RPMI8226 (cell line): Measurements from ENCODE around the gene SIN3B.
"Not testable (repeated sequence)": the region's sequence is repeated elsewhere in the genome, so short reads cannot be mapped to it uniquely, and the experiment has no call there.

ENCODE experiments used
- DNase-seq: peaks from one replicate; pipeline ENCODE4 v3.0.0-alpha.2; 2015

SIN3B gene

GRCh38 chr19:16868423-16869130, 39.4 kb downstream of the SIN3B start:
- DNase-seq = no peak

DNA sequence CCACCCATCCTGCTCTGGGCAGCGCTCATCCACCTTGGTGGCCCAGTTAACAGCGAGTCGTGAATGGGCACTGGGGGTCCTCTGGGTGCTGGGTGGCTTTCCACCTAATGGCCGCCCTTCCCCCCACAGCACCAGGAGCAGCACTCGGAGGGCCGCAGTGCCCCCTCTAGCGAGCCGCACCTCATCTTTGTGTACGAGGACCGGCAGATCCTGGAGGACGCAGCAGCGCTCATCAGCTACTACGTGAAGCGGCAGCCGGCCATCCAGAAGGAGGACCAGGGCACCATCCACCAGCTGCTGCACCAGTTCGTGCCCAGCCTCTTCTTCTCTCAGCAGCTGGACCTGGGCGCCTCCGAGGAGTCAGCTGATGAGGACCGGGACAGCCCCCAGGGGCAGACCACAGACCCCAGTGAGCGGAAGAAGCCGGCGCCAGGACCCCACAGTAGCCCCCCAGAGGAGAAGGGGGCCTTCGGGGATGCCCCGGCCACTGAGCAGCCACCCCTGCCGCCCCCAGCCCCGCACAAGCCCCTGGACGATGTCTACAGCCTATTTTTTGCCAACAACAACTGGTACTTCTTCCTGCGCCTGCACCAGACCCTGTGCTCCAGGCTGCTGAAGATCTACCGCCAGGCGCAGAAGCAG, 40.3 kb downstream of the SIN3B start:
- no peak for DNase-seq

DNA sequence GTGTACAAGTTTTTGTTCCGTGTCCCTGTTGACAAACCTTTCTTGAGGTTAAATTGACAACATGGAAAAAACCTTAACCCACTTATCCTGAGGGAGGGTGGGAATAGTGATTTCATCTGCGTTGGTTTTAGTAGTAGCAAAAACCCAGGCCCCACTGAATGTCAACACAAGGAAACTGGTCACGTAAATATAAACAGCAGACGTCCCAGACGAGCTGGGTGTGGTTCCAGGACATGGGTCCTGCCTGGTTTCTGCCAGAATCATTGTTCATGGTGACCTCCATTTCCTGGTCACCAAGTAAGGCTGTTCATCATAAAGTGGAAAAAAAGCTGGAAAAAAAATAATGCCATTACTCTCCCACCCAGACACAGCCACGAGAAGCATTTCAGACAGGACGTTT, 42.7 kb downstream of the SIN3B start:
- DNase-seq = no peak

DNA sequence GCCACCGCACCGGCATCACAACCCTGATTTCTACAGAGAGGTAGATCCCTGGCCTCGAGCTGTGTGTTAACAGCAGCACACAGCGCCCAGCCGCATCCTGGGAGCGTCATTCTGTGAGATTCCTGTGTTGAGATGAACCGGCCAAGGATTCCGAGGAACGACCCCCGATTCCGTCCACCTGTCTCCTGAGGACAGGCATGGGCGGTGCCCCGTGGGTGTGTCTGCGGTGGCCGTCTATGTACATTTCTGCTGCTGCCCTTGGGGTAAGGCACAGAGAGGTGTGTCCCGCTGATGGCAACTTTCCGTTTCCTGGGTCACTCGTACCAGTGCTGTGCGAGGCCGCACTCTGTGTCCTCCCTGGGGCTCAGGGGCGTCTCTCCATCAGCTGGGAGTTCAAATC, 43.5 kb downstream of the SIN3B start:
- no peak for DNase-seq

GRCh38 chr19:16873594-16873993, 44.4 kb downstream of the SIN3B start:
- peak; percentile 33 for DNase-seq

DNA sequence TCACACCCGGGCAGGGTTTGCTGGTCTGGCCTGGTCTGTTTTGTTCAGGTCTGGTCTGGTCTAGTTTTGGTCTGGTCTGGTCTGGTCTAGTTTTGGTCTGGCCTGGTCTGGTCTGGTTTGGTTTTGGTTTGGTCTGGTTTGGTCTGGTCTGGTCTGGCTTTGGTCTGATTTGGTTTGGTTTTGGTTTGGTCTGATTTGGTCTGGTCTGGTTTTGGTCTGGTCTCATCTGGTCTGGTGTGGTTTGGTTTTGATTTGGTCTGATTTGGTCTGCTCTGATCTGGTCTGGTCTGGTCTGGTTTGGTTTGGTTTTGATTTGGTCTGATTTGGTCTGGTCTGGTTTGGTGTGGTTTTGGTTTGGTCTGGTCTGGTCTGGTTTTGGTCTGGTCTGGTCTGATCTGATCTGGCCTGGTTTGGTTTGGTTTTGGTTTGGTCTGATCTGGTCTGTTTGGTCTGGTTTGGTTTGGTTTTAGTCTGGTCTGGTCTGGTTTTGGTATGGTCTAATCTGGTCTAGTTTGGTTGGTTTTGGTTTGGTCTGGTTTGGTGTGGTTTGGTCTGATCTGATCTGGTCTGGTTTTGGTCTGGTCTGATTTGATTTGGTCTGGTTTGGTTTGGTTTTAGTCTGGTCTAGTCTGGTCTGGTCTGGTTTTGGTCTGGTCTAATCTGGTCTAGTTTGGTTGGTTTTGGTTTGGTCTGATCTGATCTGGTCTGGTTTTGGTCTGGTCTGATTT, 45.2 kb downstream of the SIN3B start:
- no peak for DNase-seq

GRCh38 chr19:16874978-16875299, 45.7 kb downstream of the SIN3B start:
- DNase-seq = not testable (repeated sequence)

GRCh38 chr19:16875584-16876555, 46.7 kb downstream of the SIN3B start:
- no peak for DNase-seq

- no peak for DNase-seq
These were observed 47.7 kb downstream of the SIN3B start for GRCh38 chr19:16876904-16877361.

DNA sequence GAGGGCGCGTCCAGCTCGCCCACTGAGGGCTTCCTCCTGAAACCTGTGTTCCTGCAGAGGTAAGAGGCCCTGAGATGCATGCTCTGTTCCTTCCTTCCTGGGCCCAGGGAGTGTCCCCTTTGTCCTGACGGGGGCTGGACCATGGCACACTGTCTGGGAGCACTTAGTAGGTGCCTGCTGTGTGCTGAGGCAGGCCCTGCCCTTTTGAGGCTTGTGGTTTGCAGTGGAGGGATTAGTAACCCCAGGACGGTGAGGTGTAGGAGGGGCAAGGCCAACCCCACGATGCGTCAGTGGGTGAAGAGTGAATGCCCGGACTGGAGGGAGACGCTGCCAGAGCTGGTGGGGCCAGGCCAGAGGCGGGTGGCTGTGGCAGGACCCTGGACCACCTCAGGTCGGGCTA, 48.4 kb downstream of the SIN3B start:
- DNase-seq = no peak

DNA sequence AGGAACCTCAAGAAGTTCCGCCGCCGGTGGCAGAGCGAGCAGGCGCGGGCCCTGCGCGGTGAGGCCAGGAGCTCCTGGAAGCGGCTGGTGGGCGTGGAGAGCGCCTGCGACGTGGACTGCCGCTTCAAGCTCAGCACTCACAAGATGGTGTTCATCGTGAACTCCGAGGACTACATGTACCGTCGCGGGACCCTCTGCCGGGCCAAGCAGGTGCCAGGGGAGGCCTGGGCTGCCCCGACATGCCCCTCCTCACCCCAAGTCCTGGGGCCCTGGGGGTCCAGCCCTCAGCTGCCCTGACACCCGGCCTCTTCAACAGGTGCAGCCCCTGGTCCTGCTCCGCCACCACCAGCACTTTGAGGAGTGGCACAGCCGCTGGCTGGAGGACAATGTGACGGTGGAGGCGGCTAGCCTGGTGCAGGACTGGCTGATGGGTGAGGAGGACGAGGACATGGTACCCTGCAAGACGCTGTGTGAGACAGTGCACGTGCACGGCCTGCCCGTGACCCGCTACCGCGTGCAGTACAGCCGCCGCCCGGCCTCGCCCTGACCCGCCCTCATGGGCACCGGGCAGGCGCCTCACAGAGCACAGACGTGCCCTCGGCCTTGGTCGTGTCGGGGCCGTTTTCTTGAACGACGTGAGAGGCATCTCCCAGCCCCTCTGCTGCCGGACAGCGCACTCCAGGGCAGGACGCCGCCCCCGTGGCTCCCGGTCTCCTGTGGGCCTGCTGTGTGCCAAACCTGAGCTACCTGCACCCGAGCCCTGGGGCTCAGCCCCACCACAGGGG, 49.2 kb downstream of the SIN3B start:
- no peak for DNase-seq

- DNase-seq = no peak
These were observed 51.8 kb downstream of the SIN3B start for GRCh38 chr19:16880884-16881554.

DNA sequence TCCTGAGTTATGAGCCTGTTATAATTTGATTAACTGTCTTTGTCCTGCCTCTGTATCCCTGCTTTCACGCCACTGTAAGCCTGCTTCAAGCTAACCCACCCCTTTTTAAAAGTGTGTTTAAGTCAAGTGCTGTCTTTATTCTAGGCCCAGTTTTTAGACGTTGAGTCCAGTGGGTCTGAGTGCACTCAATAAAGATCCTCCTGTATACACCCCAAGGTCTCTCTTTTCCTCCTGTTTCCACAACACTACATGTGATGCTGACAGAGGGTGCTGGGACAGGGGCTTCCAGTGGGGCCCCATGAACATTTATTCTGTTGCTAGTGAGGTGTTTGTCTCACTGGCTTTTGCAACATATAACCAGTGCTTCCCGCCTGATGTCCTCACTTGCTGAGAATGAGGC, 52.9 kb downstream of the SIN3B start:
- DNase-seq = no peak

- peak; percentile 42 for DNase-seq
These were observed 54.3 kb downstream of the SIN3B start for GRCh38 chr19:16883522-16883921.

GRCh38 chr19:16885166-16885565, 56.0 kb downstream of the SIN3B start:
- no peak for DNase-seq

DNA sequence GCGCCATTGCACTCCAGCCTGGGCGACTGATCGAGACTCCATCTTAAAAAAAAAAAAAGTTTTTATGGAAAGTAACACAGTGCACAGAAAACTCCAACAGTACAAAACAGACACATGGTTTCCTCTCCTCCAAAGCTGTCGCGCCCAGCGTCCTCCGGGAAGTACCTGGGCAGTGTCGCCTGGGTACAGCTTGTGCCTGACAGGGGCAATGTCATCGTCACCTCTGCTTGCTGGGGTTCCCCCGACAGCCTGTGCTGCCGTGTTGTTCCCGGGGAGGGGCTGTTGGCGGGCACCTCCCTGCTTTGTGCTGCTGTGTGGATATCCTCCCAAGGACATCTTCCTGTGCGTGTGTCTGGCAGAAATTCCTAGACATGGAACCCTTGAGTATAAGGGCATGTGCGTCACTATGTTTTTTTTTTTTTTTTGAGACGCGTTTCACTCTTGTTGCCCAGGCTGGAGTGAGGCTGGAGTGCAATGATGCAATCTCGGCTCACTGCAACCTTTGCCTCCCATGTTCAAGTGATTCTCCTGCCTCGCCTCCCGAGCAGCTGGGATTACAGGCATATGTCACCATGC, 57.2 kb downstream of the SIN3B start:
- DNase-seq = no peak

GRCh38 chr19:16887353-16888265, 58.4 kb downstream of the SIN3B start:
- no peak for DNase-seq

- peak; percentile 59 for DNase-seq
These were observed 59.6 kb downstream of the SIN3B start, which contains the start of gene F2RL3 for GRCh38 chr19:16888629-16889365. F2RL3 (plus strand) TSS chr19:16888999; CDS start chr19:16889190, 191 bp downstream.

DNA sequence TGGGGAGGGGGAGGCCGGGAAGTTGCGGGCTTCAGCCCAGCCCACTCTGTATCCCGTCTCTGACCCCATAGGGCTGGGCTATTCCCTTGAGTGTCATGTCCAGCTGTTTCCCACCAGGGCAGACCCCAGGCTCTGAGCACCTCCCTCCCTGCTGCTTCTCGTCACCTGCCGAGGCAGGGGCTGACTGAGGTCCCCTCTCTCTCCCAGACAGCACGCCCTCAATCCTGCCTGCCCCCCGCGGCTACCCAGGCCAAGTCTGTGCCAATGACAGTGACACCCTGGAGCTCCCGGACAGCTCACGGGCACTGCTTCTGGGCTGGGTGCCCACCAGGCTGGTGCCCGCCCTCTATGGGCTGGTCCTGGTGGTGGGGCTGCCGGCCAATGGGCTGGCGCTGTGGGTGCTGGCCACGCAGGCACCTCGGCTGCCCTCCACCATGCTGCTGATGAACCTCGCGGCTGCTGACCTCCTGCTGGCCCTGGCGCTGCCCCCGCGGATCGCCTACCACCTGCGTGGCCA, 60.2 kb downstream of the SIN3B start:
- no peak for DNase-seq
